Renal cortical epithelial cell (primary cell): ENCODE data around the gene HEPHL1. TPM values are rescaled to one million over a fixed set of nuclear protein-coding genes. Genes with fewer than 3 reads are reported as not detected.

Source experiments
- DNase-seq: peaks from one replicate; pipeline ENCODE4 v3.0.0-alpha.2; 2011; ENCODE audit warnings: low read depth
- total RNA-seq: library from RNA; depleted of rRNA; stranded (reverse); fragments of >200 nt; gene quantifications from 2 replicates; pipeline ENCODE4 v1.2.3, GENCODE V29; 2014

Gene HEPHL1
- total RNA-seq, 1 donor from 2014 or later, result 0.35 TPM

DNA sequence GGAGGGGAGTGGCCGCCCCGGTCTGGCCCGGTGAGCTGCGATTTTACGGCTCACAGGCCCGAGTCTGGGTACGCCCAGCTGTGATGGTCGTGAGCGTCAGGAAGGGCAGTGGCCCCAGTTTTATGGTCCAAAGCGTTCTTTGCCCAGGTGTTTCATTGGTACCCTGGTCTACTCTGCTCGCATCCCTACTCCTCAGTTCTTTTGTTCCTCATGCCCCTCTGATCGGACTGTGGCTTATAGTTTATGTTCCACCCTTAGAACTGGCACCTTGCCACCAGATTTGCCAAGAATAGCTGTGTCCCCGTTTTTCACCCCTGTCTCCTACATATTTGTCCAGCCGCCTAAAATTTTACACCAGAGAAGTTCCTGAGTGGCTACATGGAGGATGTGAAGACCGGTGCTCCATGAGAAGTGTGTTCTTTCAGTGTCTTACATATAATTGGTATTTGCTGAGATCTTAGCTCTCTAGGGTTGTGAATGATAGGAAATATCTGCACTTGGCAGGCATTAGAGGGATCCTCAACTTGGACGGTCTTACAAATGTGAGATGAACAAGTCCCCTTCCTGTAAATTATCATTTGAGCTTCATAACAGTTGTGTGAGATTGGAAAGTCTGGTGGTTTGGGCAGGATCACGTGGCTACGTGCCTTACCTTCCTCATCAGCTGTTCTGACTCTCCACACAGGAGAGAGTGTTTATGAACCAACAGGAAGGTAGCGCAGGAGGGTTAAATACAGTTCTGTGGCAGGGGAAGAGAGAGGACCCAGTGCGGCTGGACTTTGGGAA, 108.6 kb downstream of the HEPHL1 start:
- DNase-seq, result no peak

DNA sequence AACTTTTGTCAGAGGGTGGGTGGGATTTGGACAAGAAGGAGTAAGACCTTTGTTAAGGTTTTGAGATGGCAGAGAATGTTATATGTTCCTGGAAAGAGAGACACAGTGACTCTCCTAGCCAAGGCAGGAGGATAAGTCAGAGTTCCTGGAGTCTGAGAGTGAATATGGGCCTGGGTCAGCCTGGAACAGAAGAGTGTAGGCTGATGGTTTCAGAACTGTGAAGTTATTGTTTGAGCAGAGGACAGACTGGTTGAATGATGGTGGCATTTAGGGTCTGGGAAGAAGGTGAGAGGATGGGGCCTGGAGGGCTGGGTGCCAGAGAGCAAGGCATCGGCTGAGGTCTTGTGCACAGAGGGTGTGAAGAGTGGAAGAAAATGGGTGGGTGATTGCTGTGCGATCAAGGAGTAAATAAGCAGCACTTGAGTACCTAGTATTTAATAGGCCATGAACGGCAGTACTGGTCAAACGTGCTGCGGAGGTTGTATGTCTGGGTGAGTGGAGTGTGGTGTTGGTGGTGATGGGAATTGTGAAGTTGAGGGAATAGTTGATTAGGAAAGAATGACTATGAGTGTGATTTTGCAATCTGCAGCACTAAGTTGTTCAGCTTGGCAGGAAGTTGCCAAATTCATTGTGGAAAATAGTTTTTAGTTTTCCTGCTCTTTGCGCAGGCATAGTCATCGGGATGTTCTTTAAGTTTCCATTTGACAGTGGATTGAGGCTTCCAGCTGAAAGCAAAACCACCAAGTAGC, 109.3 kb downstream of the HEPHL1 start:
- peak; percentile 85 for DNase-seq

DNA sequence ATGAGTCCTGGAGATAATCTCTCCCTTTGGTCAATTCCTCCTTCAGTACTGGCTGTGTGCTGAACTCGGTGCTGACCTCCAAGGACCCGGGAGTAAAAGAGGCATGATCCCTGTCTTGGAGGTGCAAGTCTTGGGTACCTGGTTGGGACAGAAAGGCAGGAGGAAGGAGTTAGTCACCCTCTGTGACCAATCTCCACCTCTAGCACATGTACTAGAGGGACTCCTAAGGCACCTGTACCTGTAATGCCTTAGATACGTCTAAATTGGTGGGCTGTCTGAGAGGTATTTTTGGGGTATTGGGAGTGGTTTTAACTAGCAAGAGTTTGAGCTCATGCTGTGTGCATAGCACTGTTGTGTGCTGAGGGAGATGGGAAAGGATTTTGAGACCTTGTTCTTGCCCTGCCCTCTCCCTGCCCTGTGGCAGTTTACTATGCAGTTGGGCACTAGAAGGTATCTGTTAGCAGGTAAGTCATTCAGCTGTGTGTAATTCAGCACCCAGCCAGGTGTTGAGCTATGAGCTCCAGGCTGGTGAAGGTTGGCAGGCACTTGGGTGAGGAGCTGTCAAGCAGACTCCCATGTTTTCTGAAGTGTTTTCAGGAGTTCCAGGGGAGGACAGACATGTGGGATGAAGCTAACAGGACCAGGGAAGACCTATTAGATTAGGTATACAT, 110.0 kb downstream of the HEPHL1 start:
- no peak for DNase-seq

DNA sequence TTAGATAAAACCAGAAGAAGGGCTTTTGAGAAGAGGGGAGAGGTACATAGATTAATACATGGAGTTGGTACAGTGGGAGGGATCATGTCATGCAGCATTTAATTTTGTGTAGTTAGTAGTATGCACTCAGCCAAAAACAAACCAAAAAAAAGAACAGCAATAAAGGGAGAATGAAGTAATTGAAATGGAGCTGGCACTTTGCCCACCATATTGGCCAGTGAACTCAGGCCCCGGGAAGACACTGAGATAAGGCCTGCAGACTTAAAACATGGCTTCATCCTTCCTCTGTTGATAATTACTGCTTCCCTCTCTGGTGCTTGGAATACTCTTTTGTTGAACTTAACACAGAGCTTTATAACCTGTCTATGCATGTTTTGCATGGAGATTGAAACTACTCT, 110.6 kb downstream of the HEPHL1 start:
- no peak for DNase-seq

DNA sequence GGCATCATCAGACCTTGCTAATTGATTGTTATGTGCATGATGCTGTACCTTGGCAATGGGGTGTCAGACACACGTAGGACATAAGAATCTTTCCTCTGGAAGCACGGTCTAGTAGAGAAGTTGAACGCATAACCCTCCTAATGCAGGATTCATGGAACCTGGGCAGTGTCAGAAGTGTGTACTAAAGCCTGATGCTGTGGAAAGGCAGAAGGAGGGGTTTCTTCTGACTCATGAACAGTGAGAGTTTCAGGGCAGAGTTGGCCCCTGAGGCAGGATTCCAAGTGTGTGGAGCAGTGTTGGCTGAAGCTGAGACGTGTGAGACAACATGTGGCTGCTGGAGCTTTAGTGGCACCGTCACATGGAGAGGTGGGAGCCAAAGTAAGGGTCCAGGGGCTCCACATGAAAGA, 111.0 kb downstream of the HEPHL1 start:
- peak; percentile 83 for DNase-seq

DNA sequence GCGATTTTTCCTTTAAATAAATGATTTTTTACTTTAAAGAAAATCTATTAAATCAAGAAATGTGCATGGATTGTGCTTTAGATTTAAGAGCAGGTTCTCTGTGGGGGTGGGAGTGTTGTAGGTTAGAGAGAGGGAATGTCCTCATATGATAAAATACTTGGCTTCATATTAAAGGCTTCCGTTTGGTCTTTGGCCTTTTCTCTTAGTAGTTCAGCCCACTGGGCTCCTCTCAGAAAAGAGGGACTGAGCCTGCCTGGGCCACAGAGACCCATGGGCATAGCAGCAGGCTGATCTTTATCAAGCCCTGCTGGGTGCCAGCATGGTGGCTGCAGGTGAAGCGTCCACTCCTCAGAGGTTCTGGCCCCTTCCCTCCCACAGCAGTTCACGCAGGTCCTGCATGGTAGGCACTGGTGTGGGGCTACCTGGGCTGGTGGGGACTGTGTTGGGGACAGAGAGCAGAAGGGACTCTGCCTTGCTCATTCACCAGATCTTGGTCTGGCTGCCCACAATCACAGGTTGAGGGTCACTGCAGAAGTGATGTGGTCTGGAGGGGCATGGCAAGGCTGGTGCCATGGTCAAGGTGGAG, 111.8 kb downstream of the HEPHL1 start:
- no peak for DNase-seq

DNA sequence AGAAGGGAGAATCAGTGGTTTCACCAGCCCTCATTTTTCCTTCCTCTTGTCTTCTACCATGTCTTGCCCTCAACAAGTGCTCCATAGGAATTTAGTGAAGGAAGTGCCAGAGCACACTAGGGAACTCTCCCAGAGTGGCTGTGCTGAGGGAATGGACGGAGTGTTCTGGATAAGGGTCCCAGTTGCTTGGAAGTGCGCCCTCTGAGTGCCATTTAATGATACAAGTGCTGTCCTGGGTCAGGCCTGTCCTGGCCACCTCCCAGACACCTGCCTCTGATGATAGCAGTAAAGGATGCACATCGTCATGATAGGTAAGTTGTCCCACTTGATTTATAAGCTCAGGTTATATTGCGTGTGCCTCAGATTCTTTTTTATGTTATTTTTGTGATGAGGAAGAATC, 112.6 kb downstream of the HEPHL1 start:
- no peak for DNase-seq

DNA sequence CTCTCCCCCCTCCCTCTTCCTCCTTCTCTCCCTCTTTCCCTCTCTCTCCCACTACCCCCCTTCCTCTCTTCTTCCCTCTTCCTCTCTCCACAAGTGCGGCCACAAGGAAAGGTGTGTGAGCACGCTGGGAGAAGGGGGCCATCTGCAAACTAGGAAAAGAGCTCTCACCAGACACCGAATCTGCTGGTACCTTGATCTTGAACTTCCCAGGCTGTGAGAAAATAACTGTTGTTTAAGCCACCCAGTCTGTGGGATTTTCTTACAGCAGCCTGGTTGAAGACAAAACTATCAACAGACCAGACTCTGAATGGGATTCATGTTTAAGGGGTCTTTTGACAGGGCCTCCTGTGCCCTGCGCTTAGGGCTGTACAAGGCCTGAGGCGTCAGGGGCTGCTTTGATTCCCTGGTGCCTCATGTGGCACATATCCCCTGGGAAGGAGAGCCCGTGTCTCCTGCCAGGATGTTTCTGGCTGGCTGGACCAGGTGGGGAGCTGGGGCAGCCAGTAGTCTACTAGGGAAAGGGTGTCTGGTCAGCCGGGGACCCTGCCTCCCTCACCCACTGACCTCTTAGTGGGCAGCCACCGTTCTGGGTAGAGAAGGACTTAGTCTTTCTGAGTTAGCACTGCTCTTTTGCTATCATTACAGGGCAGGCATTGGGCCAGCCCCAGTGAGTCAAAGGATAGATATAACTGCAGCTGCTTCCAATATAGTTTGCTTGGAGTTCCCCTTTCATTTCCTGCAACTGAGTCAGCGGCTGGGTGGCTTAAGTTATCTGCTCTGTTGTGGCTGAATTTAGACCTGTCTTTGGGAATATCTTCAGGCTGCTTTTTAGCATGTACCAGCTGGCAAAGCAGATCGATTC, 113.7 kb downstream of the HEPHL1 start:
- DNase-seq, result peak; percentile 78

DNA sequence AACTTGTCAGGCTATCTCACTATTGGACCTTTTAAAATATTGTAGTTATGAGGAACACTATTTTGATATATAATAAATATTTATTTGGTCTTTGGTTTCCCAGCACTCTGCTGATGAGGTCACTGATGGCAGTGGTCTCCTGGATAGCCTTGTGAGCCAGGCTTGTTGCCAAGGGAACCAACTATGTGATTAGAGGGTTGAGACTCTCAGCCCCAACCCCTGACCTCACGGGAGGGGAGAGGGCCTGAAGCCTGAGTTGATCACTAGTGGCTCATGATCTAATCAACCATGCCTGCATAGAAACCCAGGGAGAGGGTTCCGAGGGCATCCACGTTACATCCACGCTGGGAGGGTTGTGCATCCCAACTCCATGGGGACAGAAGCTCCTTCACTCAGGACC, 118.3 kb downstream of the HEPHL1 start:
- DNase-seq, result no peak

DNA sequence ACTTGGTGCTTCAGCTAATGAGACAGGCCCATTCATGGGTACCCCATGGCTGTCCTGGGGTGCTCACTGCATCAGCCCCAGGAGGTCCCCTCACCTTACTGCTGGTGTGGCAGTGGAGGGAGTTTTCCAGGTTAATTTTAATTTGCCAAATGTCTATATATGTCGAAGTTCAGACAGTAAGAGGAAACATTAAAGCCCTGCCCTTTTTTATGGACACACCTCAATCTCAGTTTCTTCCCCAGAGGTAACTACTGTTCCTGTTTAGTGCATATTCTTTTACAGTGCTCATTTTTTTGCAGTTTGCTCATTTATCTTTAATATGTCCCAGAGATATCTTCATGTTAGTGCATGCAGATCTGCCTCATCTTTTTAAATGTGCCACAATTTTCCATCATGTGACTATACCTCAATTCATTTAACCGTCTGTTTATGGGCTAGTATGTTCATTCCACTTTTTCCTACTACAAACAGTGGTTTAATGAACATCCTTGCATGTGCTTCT, 119.1 kb downstream of the HEPHL1 start:
- no peak for DNase-seq

DNA sequence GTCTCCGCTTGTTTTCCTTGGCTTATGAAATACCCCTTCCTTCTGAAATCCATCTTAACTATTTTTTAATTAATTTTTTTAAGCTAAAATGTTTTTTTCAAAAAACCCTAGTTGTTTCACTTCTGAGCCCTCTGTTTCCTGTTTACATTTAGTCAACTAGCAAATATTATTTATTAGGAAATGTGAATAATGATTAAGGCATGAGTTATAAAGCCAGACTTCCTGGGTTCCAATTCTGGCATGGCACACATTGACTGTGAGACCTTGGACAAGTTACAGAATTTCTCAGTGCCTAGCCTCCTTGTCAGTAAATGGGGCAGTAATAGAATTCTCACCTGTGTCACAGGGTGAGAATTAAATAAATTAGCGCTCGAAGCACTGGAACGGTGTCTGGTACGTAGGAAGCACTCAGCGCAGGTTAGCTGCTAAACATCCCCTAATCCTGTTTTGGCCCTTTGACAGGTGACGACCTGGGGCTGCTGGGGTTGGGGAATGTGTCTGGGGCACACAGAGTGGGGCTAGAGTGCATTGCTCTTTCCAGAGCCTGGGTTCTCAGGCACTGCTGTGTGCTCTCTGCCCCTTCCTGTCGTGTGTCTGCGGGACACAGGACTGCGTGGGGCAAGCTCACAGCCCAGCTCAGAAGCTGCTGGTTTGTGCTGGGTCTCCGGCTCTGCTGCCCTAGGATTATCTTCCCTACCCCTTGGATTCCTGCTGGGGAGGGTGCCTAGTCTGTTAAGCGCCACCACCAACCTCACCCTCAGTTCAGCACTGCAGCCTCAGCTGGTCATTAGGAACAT, 120.6 kb downstream of the HEPHL1 start:
- no peak for DNase-seq

DNA sequence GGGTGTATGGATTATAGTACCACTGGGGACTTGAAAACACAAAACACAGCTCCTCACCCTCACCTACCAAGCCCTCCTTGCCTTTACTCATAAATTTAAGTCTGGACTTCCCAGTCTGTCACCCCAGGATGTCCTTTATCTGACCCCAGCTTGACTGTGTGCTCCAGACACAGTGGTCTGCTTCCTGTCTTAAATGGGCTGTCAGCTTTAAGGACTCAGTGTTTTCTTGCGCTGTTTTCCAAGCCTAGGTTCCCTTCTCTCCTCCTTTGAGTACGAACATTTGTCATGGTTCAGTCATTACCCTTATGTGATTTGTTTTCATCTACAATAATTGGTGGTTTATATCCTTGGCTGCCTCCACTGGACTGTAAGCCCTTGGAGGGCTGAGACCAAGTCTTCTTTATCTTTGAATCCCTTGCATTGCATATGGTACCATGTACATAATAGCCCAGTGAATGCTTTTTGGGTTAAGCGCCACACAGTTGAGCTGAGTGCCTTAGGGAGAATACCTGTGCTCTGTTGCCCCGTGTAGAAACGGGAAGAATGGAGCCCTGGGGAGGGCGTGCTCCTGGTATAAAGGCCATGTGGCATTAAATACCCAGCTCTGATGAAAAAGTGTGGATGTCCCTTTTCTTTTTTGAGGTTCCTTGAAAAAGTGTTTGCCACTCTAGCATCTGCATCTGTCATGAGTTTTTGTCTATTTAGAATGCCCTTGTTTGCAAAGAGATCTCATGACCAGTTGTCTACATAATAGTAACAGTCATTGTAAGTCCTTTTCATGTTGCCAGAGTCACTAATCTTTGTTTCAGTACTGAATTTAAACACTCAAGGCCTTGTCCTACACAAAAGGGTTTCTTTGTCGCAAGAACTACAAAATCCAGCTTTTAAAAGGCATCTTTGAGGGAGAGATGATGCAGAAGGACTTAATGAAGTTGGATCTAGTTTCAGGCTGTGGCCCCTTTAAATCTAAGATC, 121.4 kb downstream of the HEPHL1 start:
- DNase-seq, result no peak

DNA sequence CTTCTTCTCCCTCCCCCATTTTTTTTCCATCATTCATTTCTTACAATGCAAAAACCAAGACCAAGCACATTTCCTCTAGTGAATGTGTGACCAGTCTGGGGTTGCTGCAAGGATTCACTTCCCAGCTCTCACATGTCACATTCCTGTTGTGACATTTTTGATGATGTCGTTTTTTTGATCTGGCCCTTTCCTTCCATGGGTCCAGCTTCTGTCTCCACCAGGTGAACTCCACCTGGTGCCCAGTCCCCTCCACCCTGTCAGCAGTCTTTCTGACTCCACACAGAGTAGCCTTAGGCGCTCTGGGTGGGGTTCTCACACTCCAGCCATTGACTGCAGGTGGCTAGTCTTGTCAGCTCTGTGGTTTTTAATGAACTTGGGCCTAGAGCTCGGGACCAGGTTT, 123.1 kb downstream of the HEPHL1 start:
- no peak for DNase-seq

DNA sequence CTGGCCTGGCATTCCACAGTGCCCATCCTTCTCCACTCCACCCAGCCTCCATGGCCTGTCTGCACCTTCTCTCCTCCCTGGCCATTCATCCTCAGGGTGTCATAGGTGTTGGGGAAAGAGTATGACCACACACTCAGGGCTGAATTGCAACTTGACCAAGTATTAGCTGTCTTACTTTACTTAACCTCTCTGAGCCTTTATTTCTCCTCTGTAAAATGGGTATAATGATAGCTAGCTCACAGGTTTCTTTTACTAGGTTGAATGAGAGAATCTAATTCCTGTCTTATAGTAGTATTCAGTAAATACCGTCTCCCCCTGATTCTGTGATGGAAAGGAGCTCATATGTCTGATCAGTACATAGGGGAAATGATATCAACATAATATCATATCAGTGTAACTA, 123.5 kb downstream of the HEPHL1 start:
- no peak for DNase-seq

DNA sequence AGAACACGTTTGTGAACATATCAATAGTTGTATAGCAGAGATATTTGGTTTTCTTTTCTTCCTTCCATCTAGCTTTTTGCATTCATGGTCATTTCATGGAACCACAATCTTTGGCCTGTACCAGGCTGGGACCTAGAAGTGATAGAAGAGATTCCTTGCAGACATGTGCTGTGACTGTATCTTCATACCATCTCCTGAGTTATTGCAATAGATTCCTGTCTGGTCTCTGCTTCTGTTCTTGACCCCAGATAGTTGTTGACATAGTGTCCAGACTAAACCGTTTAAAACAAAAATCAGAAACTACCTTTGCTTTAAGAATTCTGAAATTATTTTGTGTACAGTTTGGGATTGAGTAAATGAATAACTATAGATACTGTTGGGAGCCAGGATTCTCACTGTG, 124.3 kb downstream of the HEPHL1 start:
- DNase-seq, result no peak

DNA sequence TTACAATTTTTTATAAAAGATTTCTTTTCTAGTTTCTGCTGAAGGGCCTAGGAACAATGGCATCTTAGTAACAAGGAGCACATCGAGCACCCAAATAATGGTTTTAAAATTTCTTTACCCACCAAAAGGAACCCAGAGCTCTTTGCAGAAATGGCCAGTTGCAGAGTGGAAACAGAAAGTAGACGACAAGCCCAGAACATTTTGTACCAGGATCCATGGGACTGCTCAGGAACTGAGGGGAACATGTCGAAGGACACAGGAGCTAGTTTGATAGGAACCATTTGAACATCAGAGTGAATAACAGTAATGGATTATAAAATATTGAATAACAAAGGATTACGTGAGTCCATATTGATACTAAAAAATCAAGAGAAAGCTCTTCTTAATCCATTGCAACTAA, 124.8 kb downstream of the HEPHL1 start:
- no peak for DNase-seq

DNA sequence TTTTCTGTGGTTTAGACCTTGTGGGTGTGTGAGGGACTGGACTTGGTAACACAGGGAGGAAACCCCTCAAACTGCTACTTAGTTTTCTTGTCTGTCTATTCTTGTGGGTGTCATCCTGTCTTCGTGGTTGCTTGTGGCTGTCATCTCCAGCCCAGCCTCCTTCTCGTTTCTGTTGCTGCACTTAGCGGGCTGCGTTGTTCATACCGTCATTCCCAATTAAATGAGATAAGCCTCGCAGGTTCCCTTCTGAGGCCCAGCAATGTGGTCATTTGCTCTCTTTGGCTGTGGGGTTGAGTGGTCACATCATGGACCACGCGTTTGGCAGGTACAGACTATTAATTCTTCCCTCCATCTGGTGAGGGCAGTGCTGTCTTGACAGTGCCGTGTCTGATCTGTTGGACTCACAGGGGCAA, 126.3 kb downstream of the HEPHL1 start:
- no peak for DNase-seq

DNA sequence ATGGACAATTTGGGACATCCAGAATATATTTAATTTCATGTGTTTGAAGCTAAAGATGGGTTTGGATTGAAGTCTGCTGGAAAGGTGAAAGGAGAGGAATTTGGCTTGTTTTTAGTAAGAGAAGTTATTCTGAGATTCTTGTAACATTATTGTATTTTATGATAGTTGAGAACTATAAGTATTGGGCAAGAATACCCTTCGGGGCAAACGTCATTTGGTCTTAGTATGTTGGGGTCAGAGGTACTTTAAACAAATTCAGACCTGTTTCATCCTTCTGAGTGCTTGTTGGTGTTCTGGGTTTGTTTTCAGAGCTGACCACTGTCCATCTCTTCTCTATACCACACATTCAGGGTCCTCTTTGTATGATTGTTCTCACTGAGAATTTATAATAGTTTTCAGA, 127.0 kb downstream of the HEPHL1 start:
- no peak for DNase-seq

DNA sequence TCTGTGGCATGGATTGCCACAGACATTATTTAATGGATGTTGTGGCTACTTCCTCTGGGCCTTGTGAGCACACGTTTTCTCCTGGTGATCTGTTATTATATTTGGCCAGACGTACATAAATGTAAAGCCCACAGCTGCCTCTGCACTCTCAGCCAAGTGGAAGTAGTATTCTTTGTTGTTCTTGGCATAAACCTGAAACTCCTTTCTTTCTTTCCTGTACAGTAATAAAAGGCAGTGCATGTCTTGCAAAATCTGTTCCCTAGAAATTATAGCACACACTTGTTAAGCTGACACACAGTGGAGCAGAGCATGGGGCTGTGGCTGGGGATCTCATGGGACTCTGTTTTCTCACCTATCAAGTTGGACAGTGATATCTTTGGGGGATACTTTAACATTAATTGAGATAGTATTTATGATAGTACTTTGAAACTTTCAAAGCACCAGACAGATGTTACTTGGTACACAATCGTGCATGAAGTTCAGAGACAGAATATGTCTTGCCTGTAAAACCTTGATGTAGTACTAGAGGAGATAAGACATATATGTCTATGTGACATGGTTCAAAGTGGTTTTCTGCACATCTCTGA, 128.4 kb downstream of the HEPHL1 start:
- DNase-seq, result no peak
